Measurements from ENCODE around the gene KIF6.

KIF6 gene

GRCh38 chr6:39657355-39658135 lies 67.7 kb downstream of the KIF6 start:
- no peak for DNase-seq

- DNase-seq, result no peak
These were observed 71.1 kb downstream of the KIF6 start for GRCh38 chr6:39654121-39654520.

- DNase-seq, result no peak
These were observed 71.6 kb downstream of the KIF6 start for GRCh38 chr6:39653612-39654011.

DNA sequence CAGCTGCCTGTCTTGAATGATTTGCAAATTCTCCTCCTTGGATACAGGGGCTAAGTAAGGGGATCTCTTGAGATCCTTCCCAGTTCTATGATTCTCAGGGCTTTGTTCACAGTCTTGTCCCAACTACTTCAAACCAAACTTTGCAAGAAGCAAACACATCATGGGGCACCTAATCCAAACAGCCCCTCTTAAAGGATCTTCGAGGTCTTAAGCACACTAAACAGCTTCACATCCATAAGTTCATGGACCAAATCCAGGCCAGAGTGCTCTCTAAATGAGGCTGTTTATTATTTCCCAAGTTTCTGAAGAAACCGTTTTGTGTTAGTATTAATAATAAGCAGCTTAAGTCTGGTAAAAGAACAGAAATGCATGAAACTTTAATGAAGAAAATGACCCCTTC lies 75.2 kb downstream of the KIF6 start:
- no peak for DNase-seq

- no peak for DNase-seq
These were observed 78.3 kb downstream of the KIF6 start for GRCh38 chr6:39646751-39647420.

DNA sequence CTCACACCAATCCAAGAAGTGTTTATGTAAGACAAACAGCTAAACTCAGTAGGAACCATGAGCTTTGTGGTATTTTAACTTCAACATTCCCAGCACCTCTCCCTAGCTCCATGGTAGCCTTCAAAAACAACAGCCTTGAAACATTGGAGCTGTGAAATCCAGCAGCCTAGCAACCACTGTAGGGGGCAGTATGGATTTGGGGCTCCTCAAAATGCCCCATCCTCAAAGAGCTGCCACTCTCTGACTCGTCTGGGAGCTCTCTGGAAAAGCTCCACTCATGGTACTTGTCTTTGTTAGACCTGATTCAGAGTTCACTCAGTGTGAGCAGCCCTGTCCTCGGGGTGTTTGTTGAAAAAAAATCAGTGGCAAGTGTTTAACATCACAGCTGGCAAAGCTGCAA lies 82.9 kb downstream of the KIF6 start:
- no peak for DNase-seq

- no peak for DNase-seq
These were observed 86.9 kb downstream of the KIF6 start for GRCh38 chr6:39638126-39638822.

DNA sequence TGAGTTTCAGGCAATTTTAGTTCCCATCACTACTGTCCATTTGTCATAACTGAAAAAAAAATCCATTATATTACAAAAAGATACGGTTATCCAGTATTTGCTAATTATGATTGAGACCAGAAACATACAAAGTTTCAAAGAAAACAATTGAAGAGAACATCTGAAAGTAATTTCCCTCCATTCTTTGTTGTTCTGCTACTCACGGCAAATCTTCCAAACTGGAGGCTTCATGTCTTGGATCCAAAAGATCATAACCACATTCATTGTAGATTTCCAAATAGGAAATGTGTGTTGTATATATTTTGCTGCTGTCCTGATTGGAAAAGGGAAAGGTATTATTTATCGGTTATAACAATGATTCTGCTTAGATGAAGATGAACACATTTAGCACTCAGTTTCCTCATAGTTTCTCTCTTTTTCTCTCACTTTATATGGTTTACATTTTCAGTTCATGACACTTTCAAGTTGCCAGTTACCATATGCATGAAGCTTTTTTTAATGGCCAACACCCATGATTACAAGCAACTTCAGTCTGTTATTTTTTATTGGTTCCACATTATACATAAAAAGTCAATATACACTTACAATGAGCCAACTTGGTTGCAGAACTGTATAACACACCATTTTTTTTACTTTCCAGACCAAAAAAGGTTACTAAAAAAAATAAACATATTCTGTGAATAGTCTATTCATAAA lies 90.4 kb downstream of the KIF6 start:
- DNase-seq, result no peak

DNA sequence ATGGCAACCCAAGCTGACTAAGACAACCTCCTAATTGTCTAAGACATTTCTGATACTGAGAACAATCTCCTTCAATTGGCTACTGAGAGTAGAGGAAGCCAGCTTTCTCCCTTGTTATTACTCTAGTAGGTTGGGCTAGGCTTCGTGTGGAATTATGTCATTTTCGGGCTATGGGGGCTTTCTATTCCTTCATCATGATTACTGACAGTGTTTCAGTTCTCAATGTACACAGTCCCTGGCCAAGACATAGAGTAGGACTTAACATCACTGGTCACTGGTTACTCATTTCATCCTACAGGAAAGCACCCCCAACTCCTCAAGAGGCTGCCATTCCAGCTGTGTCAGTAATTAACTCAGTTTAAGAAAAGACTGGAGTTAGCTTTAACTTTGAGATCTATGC lies 100.0 kb downstream of the KIF6 start:
- DNase-seq, result no peak

DNA sequence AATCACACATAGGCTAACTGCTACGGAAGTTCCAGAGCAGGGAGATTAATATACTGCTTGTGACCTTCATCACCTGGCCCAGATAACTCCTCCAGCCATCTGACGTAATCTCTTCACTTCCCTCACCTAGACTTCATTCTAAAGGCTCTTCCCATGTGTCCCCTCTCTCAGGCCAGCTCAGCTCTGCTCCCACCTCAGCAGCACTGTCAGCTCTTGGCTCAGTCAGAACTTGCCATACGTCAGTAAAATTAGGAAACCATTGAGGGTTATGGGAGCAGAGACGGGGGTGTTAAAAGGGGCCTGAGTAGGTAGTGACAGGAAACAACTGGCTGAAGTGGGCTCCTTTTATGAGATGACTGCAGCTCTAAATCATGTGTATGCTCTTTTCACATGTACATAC lies 101.5 kb downstream of the KIF6 start:
- no peak for DNase-seq

GRCh38 chr6:39617520-39617919 lies 107.7 kb downstream of the KIF6 start:
- DNase-seq, result peak in 1 of 3 experiments; percentile 2

GRCh38 chr6:39617026-39617425 lies 108.2 kb downstream of the KIF6 start:
- DNase-seq, result no peak

GRCh38 chr6:39615622-39616021 lies 109.6 kb downstream of the KIF6 start:
- no peak for DNase-seq

DNA sequence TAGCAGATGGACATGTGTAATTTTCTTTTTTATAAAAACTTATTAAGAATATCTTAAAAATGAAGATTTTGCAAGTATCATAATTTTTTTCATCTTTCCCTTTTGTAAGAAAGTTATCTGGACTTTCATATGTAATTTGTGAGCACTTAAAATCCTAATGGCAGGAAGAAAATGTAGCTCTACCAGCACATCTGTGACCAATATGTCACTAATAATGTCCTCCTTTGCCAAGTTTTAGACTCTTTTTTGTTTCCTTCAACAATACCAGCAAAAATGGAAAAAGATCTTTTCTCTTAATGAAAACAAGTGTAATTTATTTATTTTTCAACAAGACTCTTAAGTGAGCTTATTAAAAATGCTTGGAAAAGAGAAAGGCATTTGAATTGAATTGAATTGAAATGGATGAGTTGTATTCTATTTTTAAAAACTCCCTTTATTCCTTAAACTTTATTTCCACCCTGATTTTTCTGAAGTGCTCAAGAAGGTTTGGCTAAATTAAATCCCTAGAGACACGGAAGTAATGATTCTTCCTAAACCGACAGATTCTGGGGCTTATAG lies 110.7 kb downstream of the KIF6 start:
- DNase-seq, result no peak

DNA sequence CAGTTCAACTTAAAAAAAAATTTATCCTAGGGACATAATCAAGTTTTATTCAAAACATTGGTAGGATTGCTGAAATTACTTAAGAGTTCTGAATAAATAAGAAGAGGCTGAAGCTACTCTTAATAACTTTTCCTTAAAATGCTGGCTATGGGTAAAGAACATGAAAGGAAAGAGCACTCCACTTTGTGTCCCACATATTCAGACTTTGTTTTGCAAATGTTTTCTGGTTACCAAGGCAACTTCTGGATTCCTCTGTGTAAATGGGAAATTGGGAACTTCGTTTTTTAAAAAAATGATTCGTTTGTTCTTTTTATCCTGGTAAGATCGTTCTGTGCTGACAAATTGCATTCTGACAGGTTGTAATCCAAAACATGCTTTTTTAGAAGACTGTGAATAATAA lies 115.0 kb downstream of the KIF6 start:
- DNase-seq, result no peak

- DNase-seq, result no peak
These were observed 116.4 kb downstream of the KIF6 start for GRCh38 chr6:39608652-39609345.

DNA sequence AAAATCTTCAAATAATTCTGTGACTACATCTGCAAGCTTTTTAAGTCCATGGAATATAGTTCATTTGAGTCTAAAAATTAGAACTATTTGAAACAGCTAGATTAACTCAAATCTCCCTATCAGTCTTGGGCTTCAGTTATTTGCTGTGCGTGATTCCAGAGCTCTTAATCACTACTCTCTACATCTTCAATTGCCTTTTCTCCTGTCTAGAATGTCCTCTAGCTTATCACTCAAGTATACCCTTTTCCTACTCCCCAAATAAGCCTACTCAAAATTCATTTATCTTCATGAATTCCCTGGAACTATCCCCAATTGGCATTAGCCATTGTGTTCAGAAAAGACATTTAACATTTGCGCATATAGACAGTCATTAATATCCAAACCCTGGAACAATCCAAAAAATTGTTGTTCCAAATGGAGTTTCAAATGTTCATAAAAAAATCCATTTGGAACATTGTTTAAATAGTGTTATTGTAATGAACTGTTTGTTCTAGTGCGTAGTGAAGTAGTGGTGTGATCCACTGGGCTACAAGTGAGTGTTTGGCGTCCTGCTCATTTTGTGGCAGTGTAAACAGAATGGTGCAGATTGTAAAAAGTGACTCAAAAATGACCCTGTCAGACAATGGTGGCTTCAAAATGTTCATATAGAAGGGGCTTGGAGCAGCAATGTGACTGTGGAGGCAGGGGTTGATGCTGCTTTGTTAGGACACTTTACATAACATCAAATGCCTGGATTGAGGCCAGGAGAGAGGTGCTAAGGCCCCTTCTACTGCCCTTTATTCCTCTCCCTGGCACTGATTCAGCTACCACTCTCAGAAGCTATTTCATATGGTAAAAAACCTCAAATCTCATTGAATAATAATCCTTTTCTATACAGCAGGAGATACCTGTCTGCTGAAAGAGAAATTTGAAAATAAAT lies 122.3 kb downstream of the KIF6 start:
- peak in 1 of 3 experiments; percentile 17 for DNase-seq

GRCh38 chr6:39599973-39600372 lies 125.2 kb downstream of the KIF6 start:
- DNase-seq, result no peak

- DNase-seq, result no peak
These were observed 125.9 kb downstream of the KIF6 start for GRCh38 chr6:39599341-39599740.

DNA sequence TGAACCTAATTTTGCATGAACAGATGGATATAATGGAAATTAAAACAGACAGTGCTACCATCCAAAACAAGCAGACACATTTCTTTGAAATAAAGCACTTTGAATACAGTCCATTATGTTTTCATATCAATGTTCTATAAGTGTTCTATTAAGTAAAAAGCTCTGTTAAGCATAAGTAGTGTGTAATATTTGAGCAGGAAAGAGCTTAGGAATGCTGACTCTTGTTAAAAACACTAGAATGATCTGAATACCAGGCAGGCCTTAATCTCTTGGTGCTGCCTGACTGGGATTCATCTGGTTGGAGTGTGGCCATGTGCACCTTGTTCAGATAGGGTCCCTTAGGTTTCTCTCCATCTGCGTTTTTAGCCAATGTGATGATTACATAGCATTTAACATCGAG lies 130.9 kb downstream of the KIF6 start:
- no peak for DNase-seq

GRCh38 chr6:39593646-39594045 lies 131.6 kb downstream of the KIF6 start:
- DNase-seq, result no peak
